NT2/D1 (cell line): ENCODE results near the gene ANTXR2.

Source experiments
- SUZ12 ChIP-seq: IDR thresholded peaks from 2 replicates; pipeline ENCODE4 v1.6.1; 2011; ENCODE audit not compliant: insufficient read length, insufficient read depth; ENCODE audit errors: extremely low read depth
- YY1 ChIP-seq: IDR thresholded peaks from 2 replicates; pipeline ENCODE4 v1.6.1; 2011; ENCODE audit not compliant: insufficient read length, insufficient read depth
- ZNF274 ChIP-seq: IDR thresholded peaks from 2 replicates; pipeline ENCODE4 v1.6.1; 2011; ENCODE audit warnings: mild to moderate bottlenecking, low read depth, low read length

DNA sequence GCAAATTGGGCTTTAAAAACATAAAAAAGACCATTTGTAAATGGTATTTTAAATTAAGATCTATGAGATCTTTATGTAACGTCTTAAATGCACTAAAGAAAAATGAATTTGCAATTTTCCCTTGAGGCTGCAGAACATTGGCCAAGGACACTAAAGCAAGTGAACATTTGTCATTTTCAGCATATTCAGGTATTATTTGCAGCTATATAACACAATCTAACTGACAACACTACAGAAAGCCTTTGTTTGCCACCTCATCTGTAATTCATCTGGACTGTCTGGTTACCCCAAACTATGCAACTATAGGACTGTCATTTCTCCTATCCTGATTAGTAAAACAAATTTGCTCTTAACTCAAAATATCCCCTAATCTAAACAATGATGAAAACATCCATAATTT is 74.8 kb downstream of the ANTXR2 start:
- no peak for TF ChIP-seq ZNF274
- no peak for TF ChIP-seq SUZ12
- TF ChIP-seq YY1: no peak
